Measurements from ENCODE around the gene HECTD4. TPM values are rescaled to one million over a fixed set of nuclear protein-coding genes. Genes with fewer than 3 reads are reported as not detected.
"Not testable (repeated sequence)": the region's sequence is repeated elsewhere in the genome, so short reads cannot be mapped to it uniquely, and the experiment has no call there.

Gene HECTD4
- total RNA-seq, 1 donor from 2014 or later, result 113 TPM

DNA sequence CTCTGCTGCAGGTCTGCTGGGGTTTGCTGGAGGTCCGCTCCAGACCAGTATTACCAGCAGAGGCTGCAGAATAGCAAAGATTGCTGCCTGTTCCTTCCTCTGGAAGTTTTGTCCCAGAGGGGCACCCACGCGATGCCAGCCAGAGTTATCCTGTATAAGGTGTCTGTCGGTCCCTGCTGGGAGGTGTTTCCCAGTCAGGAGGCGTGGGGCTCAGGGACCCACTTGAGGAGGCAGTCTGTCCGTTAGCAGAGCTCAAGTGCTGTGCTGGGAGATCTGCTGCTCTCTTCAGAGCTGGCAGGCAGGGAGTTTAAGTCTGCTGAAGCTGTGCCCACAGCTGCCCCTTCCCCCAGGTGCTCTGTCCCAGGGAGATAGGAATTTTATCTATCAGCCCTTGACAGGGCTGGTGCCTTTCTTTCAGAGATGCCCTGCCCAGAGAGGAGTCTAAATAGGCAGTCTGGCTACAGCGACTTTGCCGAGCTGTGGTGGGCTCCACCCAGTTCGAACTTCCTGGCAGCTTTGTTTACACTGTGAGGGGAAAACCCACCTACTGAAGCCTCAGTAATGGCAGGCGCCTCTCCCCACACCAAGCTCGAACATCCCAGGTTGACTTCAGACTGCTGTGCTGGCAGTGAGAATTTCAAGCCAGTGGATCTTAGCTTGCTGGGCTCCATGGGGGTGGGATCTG, 223.6 kb downstream of the HECTD4 start:
- not testable (repeated sequence) for DNase-seq

DNA sequence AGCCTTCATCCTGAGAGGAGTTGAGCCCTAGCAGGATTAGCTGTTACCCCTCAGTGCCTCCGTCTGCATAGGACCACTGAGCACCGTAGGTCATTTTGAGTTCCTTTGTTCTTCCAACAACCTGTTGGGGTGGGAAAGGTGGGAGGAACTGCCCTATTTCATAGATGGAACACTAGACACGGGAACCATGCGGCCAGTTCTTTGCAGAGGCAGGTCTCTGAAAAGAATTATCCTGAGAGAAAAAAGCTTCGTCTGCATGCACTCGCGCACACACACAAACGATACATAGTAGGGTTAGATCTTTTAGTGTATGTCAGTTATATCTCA, 228.4 kb downstream of the HECTD4 start:
- no peak for DNase-seq

GRCh38 chr12:112153181-112153892, 228.9 kb downstream of the HECTD4 start:
- no peak for DNase-seq

DNA sequence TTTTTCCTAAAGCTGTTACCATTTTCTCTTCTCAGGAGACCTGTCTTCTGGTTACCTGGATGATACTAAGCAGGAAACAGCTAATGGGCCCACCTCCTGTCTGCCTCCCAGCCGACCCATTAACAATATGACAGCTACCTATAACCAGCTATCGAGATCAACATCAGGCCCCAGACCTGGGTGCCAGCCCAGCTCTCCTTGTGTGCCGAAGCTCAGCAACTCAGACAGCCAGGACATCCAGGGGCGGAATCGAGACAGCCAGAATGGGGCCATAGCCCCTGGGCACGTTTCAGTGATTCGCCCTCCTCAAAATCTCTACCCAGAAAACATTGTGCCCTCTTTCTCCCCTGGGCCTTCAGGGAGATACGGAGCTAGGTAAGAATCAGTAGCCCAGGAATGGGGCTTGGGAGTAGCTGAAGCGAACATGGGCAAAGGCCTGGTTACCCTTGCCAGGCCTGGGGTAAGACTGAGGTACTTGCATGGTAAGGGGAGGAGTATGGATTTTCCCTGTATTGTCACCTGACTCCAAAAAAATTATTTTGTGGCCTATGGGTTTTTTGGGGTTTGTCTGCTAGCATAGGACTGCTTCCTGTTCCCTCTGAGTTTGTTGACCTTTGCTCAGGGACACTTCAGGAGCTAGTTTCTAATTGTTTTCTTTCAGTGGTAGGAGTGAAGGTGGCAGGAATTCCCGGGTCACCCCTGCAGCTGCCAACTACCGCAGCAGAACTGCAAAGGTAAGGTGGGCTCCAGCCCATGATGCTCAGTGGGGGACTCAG, 230.3 kb downstream of the HECTD4 start:
- no peak for DNase-seq

- no peak for DNase-seq
Observed at GRCh38 chr12:112149596-112149995, 232.6 kb downstream of the HECTD4 start.

GRCh38 chr12:112148031-112148513, 234.2 kb downstream of the HECTD4 start:
- no peak for DNase-seq

- no peak for DNase-seq
Observed at GRCh38 chr12:112146123-112146522, 236.1 kb downstream of the HECTD4 start.

GRCh38 chr12:112140728-112141127, 241.5 kb downstream of the HECTD4 start:
- DNase-seq, result no peak

GRCh38 chr12:112134731-112135130, 247.5 kb downstream of the HECTD4 start:
- no peak for DNase-seq

DNA sequence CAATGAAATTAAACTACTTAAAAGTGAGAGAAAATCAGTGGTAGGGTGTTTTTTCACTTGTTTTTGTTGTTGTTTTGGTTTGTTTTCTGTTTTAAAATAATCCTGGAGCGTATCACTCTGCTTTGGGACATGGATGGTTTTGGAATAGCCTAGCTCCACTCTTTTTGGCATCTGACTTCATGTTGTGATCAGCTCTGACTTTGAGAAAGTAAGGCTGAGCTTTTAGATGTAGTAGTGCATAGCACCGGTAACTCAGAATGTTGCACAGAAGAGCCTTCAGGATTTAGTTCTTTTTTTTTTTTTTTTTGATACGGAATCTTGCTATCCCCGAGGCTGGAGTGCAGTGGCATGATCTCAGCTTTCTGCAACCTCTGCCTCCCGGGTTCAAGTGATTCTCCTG, 248.8 kb downstream of the HECTD4 start:
- DNase-seq, result no peak

GRCh38 chr12:112131686-112132085, 250.5 kb downstream of the HECTD4 start:
- no peak for DNase-seq

- no peak for DNase-seq
Observed at GRCh38 chr12:112130441-112130998, 251.7 kb downstream of the HECTD4 start.

- no peak for DNase-seq
Observed at GRCh38 chr12:112126911-112127310, 255.3 kb downstream of the HECTD4 start.

DNA sequence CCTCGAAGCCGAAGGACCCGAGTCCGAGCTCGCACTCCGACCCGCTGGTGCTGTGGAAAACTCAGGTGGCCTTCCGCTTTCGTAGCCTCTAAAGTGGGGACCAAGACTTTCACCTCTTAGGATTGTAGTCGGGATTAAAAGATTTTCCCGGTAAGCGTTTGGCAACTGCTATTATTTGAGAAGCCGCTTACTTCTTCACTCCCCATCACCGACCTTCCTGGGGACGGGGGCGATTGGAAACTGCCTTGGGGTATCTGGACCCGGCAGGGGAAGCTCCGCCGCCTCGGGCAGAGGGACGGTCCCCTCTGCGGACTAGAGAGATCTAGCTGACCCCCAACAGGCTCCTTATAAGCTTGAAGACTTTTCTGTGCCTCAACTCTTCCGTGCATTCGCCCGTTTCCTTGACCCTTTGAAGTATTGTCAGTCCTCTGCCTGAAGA, 256.2 kb downstream of the HECTD4 start:
- DNase-seq, result no peak

DNA sequence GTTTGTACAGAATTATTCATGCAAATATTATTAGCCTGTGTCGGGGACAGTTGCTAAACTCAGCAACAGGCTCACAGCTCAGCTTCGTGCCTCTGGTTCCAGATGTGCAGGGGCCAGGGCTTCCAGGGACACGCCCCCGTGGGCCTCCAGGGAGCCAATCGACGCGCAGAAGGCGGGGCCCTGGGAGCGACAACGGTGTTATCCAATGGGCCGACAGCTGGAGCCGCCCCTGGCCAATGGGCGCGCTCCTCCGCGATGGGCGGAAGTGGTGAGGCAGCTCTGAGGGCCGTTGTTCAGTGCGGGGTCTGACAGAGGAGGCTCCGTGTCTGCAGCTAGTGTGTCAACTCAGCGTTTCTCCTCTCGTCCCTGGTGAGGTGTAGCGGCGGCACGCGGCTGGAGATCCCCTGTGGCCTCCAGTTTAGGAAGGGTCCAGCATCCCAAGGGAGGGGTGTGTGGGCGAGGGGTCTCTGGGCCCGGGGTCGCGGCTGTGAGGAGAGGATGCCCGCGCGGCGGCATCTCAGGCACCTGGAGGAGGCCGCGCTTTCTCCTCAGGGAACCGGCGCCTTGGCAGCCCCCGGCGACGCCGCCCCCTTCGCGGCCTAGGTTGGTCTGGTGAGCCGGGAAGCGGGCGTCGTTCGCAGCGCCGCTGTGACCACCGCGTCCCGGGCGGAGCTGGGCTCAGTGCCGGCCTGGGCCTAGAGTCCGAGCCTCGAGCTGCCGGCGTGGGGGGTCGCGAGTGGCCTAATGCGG, 256.8 kb downstream of the HECTD4 start, which contains the start of gene TRAFD1:
TSS of gene TRAFD1 (plus strand) at position 311 of the 750 bp plus-strand sequence. CDS start 4,963 bp downstream, outside the sequence.
- peak; percentile 97 for DNase-seq

DNA sequence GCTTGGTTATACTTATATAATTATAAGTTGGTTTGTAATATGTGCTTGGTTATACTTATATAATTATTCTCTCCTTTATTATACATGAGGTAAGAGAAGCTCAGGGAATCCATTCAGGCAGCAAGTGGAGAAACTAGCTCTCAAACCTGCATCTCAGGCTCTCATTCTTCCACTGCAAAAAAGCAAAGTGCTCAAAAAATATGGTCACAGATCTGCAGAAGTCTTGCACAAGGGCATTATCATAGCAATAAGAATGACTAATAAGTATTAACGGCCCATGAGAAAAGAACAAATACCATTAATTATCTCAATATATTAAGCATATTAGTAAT, 257.3 kb downstream of the HECTD4 start:
- no peak for DNase-seq

GRCh38 chr12:112122823-112123690, 259.2 kb downstream of the HECTD4 start:
- DNase-seq, result no peak

DNA sequence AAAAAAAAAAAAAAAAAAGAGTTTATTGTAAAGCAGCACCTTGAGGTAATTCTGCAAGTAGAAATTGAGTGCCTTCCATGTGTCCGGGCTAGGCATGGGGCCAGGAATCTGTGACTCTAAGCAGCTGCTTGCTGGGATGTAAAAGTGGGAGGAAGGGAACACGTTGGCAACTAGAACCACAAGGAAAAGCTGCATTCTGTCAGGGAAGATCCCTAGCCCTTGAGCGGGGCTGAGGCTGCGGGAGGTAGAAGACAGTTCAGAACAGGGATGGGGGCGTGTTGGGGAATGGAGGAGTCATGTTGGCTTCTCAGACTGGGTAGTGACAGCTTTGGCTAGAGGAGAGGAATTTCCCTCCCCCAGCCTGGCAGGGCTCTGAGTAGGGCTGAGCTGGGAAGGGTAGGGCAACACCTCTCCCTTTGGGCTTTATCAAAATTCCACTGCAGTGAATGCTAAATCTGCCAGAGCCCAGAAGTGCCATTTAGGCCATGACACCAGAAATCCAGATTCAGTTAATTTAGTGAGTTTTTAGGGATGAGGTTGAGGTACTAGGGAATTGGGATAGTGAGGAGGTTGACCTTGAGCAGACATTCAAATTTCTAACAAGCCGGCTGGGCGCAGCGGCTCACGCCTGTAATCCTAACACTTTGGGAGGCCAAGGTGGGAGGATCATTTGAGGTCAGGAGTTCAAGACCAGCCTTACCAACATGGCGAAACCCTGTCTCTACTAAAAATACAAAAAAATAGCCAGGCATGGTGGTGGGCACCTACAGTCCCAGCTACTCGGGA, 260.3 kb downstream of the HECTD4 start:
- peak; percentile 55 for DNase-seq

DNA sequence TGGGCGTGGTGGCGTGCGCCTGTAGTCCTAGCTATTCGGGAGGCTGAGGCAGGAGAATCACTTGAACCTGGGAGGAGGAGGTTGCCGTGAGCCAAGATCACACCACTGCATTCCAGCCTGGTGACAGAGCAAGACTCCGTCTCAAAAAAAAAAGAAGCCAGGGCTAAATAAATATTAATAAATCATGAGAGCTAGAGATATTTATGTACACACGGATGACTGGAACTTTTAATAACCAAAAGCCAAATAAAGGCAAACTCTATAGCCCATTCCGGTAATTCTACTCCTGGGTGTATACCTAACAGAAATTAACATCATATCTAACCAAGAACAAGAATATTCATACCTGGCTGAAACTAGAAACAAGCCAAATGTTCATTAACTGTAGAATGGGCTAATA, 264.5 kb downstream of the HECTD4 start:
- no peak for DNase-seq
